GM18508 (cell line): Measurements from ENCODE around the gene PTPRM.
A peak's percentile ranks its signal among the peaks of the same experiment; 100 is the strongest.

Experiments used
- ATAC-seq: cut with Tn5 transposase; IDR thresholded peaks from one replicate; pipeline ENCODE4 v1.9.1; 2021; ENCODE audit warnings: moderate number of reproducible peaks; ENCODE audit not compliant: insufficient read depth, unreplicated experiment

PTPRM gene

DNA sequence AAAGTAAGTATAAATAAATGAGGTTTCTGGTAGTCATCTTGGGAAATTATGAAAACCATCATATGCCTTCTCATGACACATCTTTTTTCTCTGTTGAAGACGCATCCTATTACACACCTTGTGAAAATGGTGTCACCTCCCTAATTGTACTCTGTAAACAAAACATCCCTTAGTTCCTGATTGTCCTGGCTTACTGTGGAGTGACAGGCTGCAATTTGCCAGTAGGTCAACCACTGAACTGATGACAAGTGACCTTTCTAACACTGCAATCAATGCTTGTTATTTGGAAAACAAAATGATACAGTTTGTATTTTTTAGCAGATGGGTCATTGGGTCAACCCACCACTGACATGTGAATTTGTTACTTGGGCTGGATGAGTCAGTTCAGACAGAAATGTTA is 219.5 kb downstream of the PTPRM start:
- no peak for ATAC-seq

DNA sequence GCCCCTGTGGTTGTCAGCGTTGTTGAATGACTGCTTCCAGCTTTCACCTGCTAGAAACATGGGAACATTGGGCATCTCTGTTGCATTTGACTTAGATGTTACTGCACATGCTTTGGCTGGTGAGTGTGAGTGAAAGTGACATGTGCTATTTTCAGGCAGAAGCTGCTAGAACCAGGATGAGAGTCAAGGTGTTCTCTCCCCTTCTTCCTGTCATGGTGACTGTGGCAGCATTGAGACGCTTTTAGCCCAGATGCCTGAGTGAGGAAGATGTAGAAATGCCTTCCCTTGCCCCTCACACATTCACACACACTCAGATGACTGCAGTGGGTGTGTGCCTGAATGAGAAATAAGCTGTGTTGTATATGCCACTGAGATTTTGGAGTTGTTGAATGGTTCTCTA is 220.2 kb downstream of the PTPRM start:
- no peak for ATAC-seq

DNA sequence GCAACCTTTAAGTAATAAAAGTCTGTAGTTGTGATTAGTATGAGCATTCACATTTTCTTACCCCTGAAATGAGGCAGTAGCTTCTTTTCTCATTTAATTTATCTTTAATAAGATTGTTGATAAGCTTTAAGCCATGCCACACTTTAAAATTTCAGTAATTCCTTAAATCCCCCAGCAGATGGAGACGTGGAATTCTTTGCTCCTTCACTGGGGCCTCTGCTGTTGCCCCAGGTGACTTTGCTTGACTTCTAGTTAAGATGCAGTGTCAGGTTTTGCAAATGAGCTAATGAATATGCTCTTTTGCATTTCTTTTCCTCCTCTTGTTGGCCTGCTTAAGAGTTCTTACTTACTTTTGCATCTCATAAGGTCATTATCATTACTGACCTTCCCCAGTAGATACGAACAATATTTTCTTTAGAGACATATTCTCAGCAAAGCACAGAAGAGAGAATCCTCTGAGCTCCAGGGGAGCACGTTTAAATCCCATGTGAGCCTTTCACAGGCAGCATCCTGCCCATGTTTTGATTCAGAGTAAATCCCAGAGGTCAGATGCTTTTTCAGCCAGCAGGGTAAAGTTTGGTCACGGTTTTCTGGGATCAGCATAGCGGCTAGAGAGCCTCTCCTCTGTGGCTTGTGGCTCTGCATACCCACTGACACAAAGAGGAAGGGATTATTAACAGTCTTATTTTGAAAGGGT is 222.9 kb downstream of the PTPRM start:
- ATAC-seq, result no peak

DNA sequence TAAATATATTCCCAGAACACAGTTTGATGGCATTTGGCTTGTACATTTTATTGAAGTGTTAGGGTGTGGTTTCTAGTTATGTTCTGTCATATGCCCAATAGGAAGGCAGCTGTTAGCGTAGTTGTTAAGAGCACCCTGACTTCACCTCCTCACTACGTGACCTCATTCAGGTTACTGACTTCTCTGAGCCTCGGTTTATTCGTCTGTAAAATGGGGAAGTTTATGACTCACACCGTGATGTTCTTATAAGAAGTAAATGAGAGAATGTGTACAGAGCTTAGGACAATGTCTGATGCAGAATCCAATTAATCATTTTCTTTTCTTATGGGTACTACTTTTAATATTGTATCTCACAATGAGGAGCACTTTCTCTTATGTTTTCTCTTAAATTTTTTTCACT is 226.0 kb downstream of the PTPRM start:
- no peak for ATAC-seq

DNA sequence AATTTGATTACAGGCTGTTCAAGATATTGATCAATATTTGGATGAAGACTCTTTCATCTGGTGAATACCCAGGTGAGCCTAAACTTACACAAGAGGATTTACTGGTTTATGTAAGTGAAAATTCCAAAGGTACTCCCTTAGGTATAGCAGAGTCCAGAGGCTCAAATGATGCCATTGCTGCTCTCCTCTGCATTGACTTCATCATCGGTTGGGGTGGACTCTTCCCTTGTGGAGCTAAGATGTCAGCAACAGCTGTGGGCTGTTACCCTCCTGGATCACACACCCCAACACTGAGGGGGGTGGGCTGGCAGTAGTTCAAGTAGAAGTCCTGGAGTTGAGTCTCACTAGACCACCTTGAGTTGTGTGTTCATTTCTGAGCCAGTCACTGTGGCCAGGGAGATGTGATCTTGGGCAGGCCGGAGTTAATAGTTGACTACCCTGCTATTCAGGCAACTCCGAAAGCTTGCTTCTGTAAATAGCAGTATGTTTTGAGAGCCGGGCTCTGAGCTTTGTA is 236.9 kb downstream of the PTPRM start:
- ATAC-seq, result no peak

DNA sequence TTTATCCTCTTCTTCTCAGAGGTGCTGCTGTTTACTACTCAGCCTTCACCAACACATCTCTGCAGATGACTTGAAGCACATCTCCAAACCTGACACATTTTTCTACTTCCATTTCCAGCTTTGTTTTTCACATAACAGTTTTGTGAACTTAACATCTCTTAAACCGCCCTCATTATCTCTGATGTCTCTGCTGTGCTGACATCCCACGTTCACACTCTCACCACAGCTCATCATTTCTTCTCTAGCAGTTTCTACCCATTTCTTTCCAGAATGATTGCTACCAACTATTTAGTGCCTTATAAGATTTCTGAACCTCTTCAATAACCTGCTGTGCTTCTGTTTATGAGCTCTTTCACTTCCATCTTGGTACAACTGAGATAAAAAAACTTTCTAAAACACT is 238.0 kb downstream of the PTPRM start:
- ATAC-seq, result no peak

DNA sequence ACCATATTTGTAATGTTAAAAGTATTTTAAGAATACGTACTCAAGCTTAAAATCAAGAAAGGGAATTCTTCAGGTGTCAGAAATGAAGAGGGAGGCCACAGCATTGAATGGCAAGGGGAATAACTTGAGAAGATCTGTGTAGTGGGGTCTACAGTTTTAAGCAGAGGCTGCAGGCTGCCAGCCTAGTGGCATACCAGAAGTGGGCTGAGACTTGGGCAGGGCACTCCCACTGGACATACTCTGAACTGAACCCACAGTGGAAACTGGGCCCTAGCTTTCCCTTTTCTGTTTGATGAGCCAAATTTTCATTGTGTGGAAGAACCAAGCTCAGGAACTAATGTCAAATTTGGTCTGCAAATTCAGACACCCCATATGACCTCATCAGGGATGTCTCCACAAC is 238.8 kb downstream of the PTPRM start:
- ATAC-seq, result no peak

DNA sequence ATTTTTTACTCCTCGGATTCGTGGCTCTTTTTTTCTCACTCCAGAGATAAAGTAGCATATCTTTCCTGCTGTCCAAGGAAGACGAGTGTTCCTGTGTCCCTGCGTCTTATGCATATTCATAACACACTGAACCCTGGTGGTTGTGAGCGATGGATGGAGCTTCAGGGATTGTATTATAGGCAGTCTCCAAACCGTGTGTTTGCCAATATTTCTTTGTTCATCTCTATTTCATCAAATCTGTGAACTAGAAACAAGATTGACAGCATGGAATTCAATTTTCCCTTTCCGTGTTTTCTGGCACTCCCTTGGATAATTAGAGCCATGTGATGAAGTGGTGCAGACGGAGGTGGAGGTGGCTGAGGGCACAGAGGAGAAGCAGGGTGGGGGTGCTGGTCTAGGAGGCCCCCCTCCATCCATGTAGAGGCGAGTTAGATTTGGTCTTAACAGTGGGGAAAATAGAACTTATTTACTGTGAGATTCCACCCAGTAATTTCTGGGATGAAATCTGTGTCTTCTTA is 240.9 kb downstream of the PTPRM start:
- no peak for ATAC-seq

DNA sequence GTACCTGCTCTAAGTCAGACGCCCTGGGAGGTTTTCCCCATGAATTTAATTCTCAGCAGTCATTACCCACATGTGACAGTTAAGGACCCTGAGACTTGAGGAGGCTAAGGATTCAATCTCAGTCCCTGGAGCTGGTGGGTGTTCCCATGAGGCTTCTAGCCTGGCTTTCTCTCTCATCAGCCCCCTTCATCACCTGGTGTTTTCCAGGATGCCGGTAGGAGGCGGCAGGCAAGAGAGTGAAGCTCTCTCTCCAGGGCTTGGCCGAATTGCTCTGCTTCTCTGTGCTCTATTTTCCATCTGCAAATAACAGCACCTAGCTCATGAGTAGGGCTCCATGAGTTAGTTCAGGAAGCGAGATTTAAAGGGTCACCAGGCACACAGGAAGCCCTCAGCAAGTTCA is 241.9 kb downstream of the PTPRM start:
- no peak for ATAC-seq

DNA sequence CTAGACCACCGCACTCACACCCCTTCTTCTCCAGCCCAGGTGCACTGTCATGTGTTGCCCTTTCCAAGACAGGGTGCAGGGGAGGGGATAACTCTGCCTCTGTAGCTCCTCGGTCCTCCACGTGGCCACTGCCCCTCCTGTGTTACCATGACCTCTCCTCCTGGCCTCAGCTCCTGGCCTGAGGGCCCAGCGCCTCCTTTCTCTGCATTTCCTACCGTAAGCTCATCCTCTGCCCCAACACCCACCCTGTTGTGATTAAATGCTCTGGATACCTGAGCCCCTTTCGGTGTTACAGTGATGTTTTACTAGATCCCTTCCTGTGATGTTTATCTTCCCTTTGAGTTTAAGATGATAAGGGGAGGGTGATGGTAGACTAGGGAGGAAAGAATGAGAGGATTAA is 242.3 kb downstream of the PTPRM start:
- no peak for ATAC-seq

DNA sequence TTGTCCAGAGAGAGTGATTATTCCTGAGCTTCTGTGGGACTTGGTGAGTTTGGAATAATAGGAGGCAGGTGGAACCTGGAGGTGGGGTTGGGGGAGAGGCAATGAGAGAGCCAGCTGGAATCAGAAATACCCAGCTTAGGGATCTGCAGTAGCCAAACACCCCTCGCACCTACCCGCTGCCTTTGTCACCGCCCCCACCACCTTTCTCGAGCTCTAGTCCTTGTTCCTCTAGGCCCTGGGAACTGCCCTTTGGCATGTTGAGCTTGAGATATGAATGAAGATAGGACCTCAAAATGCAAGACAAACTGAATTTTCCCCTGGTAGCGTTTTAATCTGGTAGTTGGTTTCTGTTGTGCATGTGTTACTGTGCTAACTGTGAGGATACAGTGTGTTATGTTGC is 242.9 kb downstream of the PTPRM start:
- no peak for ATAC-seq

DNA sequence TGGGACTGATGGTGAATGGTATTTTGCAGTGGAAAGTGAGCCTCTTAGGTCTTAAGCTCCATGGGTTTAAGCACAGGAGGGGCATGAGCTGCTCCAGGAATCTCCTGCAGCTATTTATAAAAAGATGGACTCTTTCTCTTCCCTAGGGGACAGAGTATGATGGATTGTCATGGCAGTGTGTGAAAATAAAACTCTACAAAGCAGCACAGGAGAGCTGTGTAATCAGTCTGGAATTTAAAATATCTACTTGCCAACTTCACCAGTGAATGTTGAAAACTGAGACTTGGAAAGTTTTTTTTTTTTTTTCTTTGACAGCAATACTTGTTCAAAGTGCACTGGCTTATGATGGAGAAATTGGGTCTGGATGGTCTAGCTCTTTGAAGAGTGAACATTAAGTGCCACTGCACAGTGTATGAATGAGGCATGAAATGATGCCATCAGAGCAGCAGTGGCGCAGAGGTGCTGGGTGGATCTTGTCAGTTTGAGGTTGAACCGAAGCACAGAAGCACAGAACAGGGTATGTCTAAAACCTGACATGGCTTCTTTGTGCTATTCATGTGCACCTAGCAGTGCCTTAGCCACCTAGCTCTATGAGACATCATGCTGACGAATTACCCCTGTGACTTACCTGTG is 245.4 kb downstream of the PTPRM start:
- no peak for ATAC-seq

DNA sequence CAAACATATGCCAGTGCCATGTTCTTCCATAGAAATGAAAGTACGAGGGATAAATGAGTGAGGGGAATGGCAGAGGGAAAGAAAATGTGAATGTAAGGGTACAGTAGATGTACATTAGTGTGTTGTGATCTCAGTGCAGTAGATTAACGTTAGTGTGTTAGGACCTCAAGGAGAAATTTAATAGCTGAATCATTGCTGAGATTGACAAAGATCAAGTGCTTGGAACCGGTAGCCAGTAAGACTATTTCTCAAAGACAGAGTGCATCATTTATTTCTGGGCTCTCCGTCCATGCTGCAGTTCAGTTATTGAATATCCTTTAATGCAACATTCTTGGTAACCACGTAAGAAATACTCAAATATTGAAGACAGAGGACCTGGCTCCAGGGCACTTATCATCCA is 246.0 kb downstream of the PTPRM start:
- ATAC-seq, result no peak

DNA sequence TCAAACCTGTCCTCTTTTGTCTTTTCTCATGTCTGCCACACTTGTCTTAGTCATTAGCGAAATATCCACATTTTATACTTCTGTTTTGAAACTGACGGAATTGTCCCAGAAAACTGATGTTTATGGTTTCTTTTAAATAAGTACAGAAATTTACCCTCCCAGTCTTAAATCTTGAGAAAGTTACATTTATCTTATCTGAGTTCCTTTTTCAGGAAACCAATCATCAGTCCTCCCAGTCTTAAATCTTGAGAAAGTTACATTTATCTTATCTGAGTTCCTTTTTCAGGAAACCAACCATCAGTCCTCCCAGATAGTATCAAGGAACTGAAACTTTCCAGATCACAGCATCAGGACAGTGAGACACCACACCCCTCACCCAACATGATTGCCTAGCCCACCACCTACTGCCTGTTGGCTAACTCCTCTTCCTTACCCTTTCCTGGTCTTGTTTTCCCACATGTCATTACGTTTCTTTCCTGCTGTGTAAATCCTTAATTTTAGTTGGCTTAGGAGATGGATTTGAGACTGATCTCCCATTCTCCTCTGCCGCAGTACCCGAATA is 247.7 kb downstream of the PTPRM start:
- no peak for ATAC-seq

DNA sequence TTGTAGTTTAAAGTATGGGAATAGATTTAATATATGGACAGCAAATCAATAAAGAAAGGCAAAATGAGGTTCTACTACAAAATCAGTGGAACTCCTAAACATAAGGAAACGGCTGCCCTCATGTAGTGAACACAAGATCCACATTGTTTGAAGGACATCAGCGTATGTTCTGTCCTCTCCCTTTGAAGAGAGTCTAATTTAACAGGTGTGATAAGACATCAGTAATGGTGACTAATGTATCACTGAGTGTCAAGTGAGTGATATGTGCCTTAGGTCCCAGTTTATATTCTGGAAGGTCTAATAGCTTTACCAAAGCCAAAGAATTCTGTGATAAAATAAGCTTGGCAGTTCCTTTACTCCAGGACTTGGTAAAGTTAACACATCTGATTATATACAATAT is 248.7 kb downstream of the PTPRM start:
- no peak for ATAC-seq

DNA sequence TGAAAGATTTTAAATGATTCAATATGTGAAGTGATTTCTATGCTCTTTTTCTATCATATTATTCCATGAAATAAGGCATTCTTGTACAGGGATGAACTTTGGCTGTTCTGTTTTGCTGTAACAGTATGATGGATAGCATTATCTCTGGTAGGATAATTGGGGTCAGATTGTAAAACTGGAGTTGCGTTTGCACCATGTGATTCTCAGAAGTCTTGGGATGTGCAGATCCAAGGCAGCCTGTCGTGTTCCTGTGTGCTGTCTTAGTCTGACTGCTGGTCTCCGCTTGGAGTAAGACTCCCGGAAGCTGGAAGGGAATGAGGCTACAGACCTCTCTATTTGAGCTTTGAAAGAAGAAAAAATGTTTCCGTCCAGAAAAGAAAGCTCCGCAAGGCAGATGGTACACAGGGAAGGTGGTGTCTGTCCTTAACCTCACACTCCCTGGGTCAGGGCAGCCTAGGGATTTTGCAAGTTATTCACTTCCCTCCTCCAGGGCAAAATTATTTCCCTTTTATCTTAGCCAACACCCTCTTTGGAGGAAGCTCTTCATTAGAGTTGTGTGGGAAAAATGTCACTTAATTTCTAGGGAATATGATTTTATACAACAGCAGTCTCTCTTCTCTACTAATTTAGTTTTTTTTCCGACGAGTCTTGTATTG is 250.6 kb downstream of the PTPRM start:
- ATAC-seq, result no peak

DNA sequence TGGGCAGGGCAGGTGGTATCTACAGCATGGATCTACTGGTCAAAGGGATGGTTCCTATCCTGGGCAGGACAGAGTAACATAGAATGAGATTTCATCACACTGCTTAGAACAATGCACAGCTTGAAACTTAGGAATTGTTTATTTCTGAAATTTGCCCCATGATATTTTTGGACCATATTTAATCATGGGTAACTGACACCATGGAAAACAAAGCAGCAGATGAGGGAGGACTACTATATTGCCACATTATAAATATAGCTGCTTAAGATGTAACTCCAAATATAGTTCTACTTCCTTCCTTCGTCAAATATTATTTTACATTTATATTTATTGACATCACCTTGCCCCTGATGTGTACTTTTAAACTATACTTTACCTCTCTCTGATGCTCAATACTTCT is 254.7 kb downstream of the PTPRM start:
- no peak for ATAC-seq

DNA sequence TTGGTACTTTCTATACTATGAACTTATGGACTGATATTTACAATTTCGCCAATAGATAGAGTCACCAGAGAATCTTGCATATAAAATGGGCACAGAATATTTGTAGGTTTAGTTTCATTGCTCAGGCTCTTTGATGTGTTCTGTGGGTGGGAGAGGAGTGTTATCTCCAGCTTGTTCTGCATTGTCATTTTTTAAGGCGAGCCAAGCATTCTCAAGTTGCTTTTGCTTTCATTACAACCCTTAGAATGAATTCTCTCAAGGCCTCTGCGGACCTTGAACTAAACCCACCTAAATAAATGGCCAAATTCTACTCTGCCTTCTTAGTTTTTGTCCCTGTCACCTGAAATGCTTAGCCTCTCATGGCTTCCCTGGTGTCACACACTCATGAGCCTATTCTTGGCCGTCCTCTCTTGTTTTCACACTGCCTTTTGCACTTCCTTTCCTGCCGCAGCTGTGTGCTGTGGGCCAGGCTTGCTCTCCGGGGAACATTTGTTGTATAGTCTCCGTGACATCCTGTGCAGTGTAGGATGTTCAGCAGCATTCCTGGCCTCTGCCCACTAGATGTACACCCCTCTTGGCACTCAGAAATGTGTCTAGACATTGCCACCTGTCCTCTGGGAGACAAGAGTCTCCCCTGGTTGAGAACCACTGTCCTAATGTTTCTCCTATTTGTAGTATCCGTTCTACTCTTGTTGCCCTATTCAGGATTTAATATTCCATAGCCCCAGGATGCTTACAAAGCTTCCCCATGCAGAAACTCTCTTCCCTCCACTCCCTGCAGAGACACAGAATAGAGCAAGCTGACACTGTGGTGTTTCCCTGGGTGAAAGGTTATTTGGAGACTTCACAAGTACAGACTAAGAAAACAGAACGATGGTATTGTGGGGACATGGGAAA is 255.6 kb downstream of the PTPRM start:
- no peak for ATAC-seq

DNA sequence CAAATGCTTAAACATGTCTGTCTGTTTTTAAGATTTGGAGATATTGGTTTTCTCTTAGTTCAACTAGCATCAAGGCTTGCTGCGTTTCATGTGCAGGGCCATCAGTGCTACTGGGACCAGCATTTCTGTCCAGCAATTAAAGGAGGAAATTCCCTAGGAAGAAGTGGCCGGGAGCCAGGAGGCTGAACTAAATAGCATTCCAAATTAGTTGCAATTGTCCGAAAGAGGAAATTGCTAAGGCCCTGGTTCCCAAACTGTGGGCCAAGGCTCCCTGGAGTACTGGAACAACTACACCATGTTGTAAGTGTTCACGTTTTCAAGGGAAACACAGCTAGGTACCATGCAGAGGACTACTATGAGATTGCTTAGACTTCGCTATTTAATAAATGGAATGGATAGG is 257.9 kb downstream of the PTPRM start:
- ATAC-seq, result no peak

DNA sequence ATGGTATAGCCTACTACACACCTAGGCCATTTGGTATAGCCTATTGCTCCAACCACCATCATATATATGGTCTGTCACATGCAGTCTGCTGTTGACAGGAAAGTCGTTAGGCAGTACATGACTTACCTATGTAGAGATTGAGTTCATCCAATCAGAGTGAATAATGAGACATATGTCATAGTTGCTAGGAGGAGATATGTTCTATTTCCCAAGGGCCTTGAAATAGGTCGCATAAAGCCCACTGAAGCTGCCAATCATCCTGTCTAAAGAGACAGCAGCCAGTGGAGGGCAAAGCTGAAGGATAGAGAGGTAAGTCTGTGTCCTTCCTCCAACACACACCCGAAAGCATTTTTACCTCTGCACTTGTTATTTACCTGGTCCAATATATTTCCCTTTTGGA is 263.4 kb downstream of the PTPRM start:
- peak; percentile 55 for ATAC-seq
